Peyer's patch (tissue), 4 donors: ENCODE measurements around the gene LRP1-AS. TPM values are rescaled to one million over a fixed set of nuclear protein-coding genes. Genes with fewer than 3 reads are reported as not detected.

Source experiments
- DNase-seq, 3 donors: peaks; one replicate each; pipeline ENCODE4 v3.0.0-alpha.2; 2017 to 2019
- H3K27ac ChIP-seq, 4 donors: fragments of 200-600 bp; sonication (generic); one replicate each; pipeline ENCODE4 v1.5.1; 2016 to 2019
- H3K27me3 ChIP-seq, 2 donors: fragments of 200-600 bp; sonication (generic); one replicate each; pipeline ENCODE4 v1.5.1; 2019
- H3K36me3 ChIP-seq, 3 donors: fragments of 200-600 bp; sonication (generic); one replicate each; pipeline ENCODE4 v1.5.1; 2016 to 2019
- H3K4me1 ChIP-seq, 4 donors: fragments of 200-600 bp; sonication (generic); one replicate each; pipeline ENCODE4 v1.5.1; 2016 to 2019
- H3K4me3 ChIP-seq, 4 donors: fragments of 200-600 bp; sonication (generic); 1 replicate in 3 of 4; 2 replicates in 1 of 4; pipeline ENCODE4 v1.5.1; 2016 to 2019; ENCODE audit warnings: mild to moderate bottlenecking in 1 of 4
- H3K9me3 ChIP-seq, 4 donors: fragments of 200-600 bp; sonication (generic); one replicate each; pipeline ENCODE4 v1.5.1; 2016 to 2019; ENCODE audit warnings: mild to moderate bottlenecking in 1 of 4
- CTCF ChIP-seq, 6 experiments: fragments of 450-650 bp in 4 of 6; fragments of 200-600 bp in 2 of 6; sonication (generic) in 1 of 6; IDR thresholded peaks; one replicate each; pipeline ENCODE4 v1.5.1; 2017 to 2019; ENCODE audit warnings: antibody characterized with exemption in 6 of 6, mild to moderate bottlenecking in 3 of 6, moderate library complexity in 1 of 6
- POLR2A ChIP-seq, 2 donors: fragments of 450-650 bp; IDR thresholded peaks; one replicate each; pipeline ENCODE4 v1.5.1; 2017; ENCODE audit warnings: antibody characterized with exemption in 2 of 2, mild to moderate bottlenecking in 2 of 2, moderate library complexity in 2 of 2
- total RNA-seq, 4 donors: library from RNA; depleted of rRNA; stranded (reverse); fragments of >200 nt; gene quantifications; one replicate each; pipeline ENCODE4 v1.1.0, GENCODE V29; 2016

The LRP1-AS gene
- total RNA-seq, 4 donors from 2014 or later, result not detected

DNA sequence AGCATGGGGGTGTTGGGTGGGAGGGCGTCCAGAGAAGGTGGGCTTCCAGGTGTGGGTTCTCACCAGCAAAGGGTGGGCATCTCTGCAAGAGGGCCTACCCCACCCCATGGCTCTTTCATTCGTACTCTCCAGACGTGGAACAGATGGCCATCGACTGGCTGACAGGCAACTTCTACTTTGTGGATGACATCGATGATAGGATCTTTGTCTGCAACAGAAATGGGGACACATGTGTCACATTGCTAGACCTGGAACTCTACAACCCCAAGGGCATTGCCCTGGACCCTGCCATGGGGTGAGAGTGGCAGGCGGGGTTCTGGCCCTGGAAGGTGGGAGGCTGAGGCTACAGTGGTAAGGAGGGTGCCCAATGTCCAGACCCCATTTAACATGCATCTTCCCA lies 6.7 kb upstream of the LRP1-AS start:
- Histone ChIP-seq H3K27me3 (no peaks in the 10 kb centered on the region), H3K4me1 (peaks cover 0 to 40% (median 6%) of the 10 kb centered on the region in 4 donors), H3K27ac (peak overlapping the region in 1 of 4 donors; percentile 19), H3K9me3 (no peaks in the 10 kb centered on the region), H3K36me3 (peaks cover 0 to 54% (median 0%) of the 10 kb centered on the region in 3 donors), H3K4me3 (no peak overlapping the region)
- no peak for DNase-seq
- no peak for TF ChIP-seq CTCF (IDR thresholded peaks at IDR 0.05)
- TF ChIP-seq POLR2A (IDR thresholded peaks at IDR 0.05), result no peak

GRCh38 chr12:57153415-57153997 lies 6.1 kb upstream of the LRP1-AS start:
- Histone ChIP-seq H3K4me1 (peaks cover 0 to 45% (median 7%) of the 10 kb centered on the region in 4 donors), H3K27ac (peak overlapping the region; percentile 40 to 75 (median 62)), H3K36me3 (peaks cover 0 to 49% (median 0%) of the 10 kb centered on the region in 3 donors), H3K9me3 (no peaks in the 10 kb centered on the region), H3K27me3 (no peaks in the 10 kb centered on the region), H3K4me3 (no peak overlapping the region)
- no peak for TF ChIP-seq POLR2A (IDR thresholded peaks at IDR 0.05)
- TF ChIP-seq CTCF (IDR thresholded peaks at IDR 0.05), result no peak
- no peak for DNase-seq

DNA sequence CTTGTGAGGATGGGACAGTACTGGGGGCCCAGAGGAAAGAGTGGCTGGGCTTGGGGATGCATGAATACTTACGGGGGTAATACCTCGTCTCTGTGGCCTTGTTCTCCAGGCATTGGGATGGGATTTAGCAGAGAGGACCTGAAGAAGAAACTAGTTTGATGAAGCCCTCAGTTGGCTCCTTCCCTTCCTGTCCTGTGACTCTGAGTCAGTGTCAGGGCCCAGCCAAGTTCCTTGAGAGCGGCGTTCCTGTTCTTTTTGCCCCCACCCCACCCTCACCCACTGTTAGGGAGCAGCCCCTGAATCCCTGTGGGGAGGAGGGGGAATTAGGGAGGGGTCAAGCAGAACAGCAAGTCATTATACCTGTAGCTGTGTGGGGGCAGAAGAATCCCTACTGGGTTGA lies 5.2 kb upstream of the LRP1-AS start:
- no peaks in the 10 kb centered on the region for H3K9me3 ChIP-seq
- no peak for TF ChIP-seq CTCF (IDR thresholded peaks at IDR 0.05)
- TF ChIP-seq POLR2A (IDR thresholded peaks at IDR 0.05), result no peak
- no peaks in the 10 kb centered on the region for H3K27me3 ChIP-seq
- peaks cover 0 to 54% (median 12%) of the 10 kb centered on the region in 4 donors for H3K4me1 ChIP-seq
- peak overlapping the region; percentile 40 to 75 (median 62) for H3K27ac ChIP-seq
- peak in 1 of 3 donors; percentile 61 for DNase-seq
- H3K4me3 ChIP-seq, result no peak overlapping the region
- H3K36me3 ChIP-seq, result peaks cover 0 to 41% (median 0%) of the 10 kb centered on the region in 3 donors

DNA sequence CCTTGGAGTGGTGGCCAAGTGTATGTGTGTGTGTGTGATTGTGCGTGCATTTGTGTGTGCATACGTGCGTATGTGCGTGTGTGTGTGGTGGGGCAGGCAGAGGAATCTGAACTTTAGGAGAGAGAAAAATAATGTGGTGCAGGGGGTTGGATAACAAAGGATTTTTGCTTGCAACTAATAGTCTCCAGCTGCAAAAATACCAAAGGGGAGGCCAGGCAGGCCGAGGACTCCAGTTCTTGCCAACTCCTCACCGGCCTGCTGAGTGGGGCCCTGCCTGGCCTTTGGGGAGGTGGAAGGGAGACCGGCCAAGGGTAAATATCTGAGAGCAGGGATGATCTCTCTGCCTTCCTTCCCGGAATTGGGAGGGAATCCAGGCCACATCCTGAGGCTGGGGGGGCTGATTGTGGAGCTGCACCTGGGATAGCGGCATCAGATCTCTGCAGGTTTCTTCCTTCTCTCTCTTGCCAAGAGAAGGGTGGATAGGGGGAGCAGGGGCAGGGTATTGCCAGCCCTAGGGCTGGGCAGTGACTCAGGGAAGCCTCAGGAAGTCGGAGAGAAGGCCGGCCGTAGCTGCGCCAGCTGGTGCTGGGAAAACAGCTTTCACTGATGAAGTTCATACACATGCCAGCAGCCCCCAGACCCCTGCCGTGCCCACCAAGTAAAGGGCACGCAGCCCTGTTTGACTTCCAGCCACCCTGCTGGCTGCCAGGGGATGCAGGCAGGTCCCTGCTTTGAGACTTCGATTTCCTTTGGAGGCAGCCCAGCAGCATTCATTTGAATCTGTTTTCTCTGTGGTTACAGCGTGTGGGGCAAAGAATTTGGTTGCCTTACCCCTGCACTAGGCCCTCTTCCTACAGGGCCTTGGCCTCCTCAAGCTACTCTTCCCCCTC lies 4.6 kb upstream of the LRP1-AS start:
- no peak for TF ChIP-seq CTCF (IDR thresholded peaks at IDR 0.05)
- no peak for TF ChIP-seq POLR2A (IDR thresholded peaks at IDR 0.05)
- H3K4me3 ChIP-seq, result no peak overlapping the region
- no peak for DNase-seq
- H3K27ac ChIP-seq, result peak overlapping the region; percentile 40 to 75 (median 62)
- no peaks in the 10 kb centered on the region for H3K9me3 ChIP-seq
- peaks cover 0 to 34% (median 0%) of the 10 kb centered on the region in 3 donors for H3K36me3 ChIP-seq
- no peaks in the 10 kb centered on the region for H3K27me3 ChIP-seq
- H3K4me1 ChIP-seq, result peaks cover 0 to 60% (median 18%) of the 10 kb centered on the region in 4 donors

DNA sequence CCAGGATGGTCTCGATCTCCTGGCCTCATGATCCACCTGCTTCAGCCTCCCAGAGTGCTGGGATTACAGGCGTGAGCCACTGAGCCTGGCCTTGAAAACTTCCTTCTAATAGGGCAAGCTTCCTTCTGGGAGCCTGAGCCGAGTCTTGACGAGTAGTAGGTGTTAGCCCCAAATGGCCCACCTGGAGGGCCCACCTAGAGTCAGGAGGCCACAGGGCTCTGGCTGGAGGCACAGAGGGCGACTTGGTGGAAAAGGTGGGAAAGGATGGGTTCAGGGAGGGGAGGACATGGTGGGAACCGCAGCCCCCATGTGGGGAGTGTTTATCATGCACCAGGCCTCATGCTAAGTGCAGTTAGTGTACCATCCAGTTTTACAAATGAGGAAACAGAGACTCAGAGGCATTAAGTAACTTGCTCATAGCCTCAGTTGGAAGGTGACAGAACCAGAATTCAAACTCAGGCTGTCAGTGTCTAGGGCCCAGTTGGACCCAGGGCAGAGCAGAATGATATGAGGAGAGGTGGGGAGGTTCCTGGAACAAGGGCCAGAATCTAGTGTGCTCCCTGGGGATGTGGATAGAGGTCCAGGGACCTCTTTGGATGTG lies 3.1 kb upstream of the LRP1-AS start:
- TF ChIP-seq CTCF (IDR thresholded peaks at IDR 0.05), result no peak
- no peak for TF ChIP-seq POLR2A (IDR thresholded peaks at IDR 0.05)
- no peak overlapping the region for H3K4me3 ChIP-seq
- no peaks in the 10 kb centered on the region for H3K9me3 ChIP-seq
- no peaks in the 10 kb centered on the region for H3K27me3 ChIP-seq
- no peak for DNase-seq
- peak overlapping the region; percentile 25 to 80 (median 70) for H3K27ac ChIP-seq
- peaks cover 0 to 75% (median 18%) of the 10 kb centered on the region in 4 donors for H3K4me1 ChIP-seq
- peaks cover 0 to 32% (median 0%) of the 10 kb centered on the region in 3 donors for H3K36me3 ChIP-seq
